K562 (cell line): Measurements from ENCODE around the gene TIPIN.

Source experiments
- CEBPB ChIP-seq: fragments of 450-650 bp; IDR thresholded peaks from 2 replicates; pipeline ENCODE4 v1.6.1; 2016; ENCODE audit warnings: missing genetic modification characterization, missing compliant biosample characterization
- ELF1 ChIP-seq: fragments of 200-800 bp; sonication (Bioruptor generic); IDR thresholded peaks from 2 replicates; pipeline ENCODE4 v1.6.1; 2016; ENCODE audit warnings: missing genetic modification characterization, missing compliant biosample characterization
- ESRRA ChIP-seq: fragments of 450-650 bp; IDR thresholded peaks from 2 replicates; pipeline ENCODE4 v1.6.1; 2014; ENCODE audit warnings: low read depth, mild to moderate bottlenecking, moderate library complexity, borderline replicate concordance
- GATA2 ChIP-seq: sonication (generic); formaldehyde crosslinking; IDR thresholded peaks from 2 replicates; pipeline ENCODE4 v1.4.0; 2020; ENCODE audit warnings: mild to moderate bottlenecking, missing genetic modification reagents
- HNRNPLL ChIP-seq: fragments of 200-400 bp; formaldehyde crosslinking; IDR thresholded peaks from 2 replicates; pipeline ENCODE4 v1.6.1; 2017; ENCODE audit warnings: low read length, low read depth, mild to moderate bottlenecking; ENCODE audit not compliant: poor library complexity, severe bottlenecking
- MXI1 ChIP-seq: IDR thresholded peaks from 2 replicates; pipeline ENCODE4 v1.6.1; 2011; ENCODE audit warnings: low read depth, mild to moderate bottlenecking, improper control_type of control experiment, low read length
- POLR2A ChIP-seq: fragments of 450-650 bp; conservative IDR thresholded peaks from 2 replicates; pipeline ENCODE4 v1.6.1; 2016
- YY1 ChIP-seq, 3 experiments: IDR thresholded peaks; 2 replicates each; pipeline ENCODE4 v1.6.1; 2011; ENCODE audit warnings: low read length in 2 of 3, mild to moderate bottlenecking in 2 of 3, moderate library complexity in 2 of 3, borderline replicate concordance in 1 of 3, control low read depth in 1 of 3, low read depth in 1 of 3; ENCODE audit not compliant: insufficient read depth in 3 of 3, insufficient replicate concordance in 2 of 3, control insufficient read depth in 1 of 3, insufficient read length in 1 of 3; ENCODE audit errors: extremely low read depth in 1 of 3
- ZC3H8 ChIP-seq: fragments of 450-650 bp; IDR thresholded peaks from 2 replicates; pipeline ENCODE4 v1.6.1; 2017
- TF ChIP-seq, protein P1 (sequence below): sonication (generic); formaldehyde crosslinking; IDR thresholded peaks from 2 replicates; pipeline ENCODE4 v1.8.0; 2022; ENCODE audit warnings: mild to moderate bottlenecking, missing genetic modification reagents
- TF ChIP-seq, protein P2 (sequence below): sonication (generic); formaldehyde crosslinking; IDR thresholded peaks from 2 replicates; pipeline ENCODE4 v1.5.0; 2020; ENCODE audit warnings: missing genetic modification reagents
- TF ChIP-seq, protein P3 (sequence below): fragments of 250-450 bp; sonication (Bioruptor Pico); IDR thresholded peaks from 2 replicates; pipeline ENCODE4 v1.8.0; 2021; ENCODE audit warnings: mild to moderate bottlenecking, moderate library complexity

DNA sequence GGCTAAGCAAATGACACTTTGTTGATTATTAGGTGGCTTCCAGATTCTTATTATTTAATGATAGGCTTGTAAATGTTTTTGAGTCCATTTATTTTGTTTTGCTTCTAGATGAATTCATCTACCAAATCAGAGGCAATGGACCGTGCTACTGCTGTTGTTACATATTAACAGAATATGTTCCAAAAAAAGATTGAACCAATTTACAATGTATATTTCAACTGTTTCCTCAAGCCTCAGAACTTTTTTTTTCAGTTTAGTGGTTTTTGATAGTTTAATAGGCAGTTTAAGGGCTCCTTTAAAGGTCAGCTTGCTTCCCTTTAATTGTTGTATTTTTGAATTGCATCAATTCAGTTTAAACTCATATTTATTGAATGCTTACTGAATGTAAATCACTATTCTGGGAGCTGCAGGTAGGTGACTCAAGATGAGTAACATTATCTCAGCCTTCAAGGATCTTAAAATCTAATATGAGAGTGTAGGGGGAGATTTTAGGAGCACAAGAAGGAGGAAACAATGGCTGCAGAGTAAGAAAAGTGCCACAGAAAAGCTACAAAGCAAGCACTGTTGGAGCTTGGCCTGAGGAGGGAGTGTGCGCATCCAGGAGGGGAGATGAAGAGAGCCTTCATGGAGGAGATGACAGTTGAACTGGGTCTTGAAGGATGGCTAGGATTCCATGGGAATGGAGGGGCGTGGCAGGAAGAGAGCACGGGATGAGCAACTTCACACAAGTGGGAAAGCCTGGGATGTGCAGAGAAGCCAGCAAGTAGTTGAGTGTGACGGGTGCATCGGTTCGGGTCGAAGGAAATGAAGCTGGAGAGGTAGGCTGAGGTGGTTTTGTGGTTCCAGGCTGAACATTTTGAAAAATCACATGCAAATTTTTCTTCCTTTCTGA lies 44.9 kb upstream of the TIPIN start:
- TF ChIP-seq, protein P1, sequence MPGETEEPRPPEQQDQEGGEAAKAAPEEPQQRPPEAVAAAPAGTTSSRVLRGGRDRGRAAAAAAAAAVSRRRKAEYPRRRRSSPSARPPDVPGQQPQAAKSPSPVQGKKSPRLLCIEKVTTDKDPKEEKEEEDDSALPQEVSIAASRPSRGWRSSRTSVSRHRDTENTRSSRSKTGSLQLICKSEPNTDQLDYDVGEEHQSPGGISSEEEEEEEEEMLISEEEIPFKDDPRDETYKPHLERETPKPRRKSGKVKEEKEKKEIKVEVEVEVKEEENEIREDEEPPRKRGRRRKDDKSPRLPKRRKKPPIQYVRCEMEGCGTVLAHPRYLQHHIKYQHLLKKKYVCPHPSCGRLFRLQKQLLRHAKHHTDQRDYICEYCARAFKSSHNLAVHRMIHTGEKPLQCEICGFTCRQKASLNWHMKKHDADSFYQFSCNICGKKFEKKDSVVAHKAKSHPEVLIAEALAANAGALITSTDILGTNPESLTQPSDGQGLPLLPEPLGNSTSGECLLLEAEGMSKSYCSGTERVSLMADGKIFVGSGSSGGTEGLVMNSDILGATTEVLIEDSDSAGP (CRISPR knock-in tag), result no peak
- no peak for TF ChIP-seq ESRRA
- TF ChIP-seq, protein P2, sequence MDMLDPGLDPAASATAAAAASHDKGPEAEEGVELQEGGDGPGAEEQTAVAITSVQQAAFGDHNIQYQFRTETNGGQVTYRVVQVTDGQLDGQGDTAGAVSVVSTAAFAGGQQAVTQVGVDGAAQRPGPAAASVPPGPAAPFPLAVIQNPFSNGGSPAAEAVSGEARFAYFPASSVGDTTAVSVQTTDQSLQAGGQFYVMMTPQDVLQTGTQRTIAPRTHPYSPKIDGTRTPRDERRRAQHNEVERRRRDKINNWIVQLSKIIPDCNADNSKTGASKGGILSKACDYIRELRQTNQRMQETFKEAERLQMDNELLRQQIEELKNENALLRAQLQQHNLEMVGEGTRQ, result no peak
- no peak for TF ChIP-seq YY1 (IDR thresholded peaks at IDR 0.05; ENCODE audit: borderline replicate concordance in 1 of 3, control insufficient read depth in 1 of 3, extremely low read depth in 1 of 3, insufficient read depth in 3 of 3, insufficient read length in 1 of 3, insufficient replicate concordance in 2 of 3, low read depth in 1 of 3, low read length in 2 of 3)
- no peak for TF ChIP-seq POLR2A
- no peak for TF ChIP-seq GATA2 (CRISPR knock-in tag)
- TF ChIP-seq, protein P3, sequence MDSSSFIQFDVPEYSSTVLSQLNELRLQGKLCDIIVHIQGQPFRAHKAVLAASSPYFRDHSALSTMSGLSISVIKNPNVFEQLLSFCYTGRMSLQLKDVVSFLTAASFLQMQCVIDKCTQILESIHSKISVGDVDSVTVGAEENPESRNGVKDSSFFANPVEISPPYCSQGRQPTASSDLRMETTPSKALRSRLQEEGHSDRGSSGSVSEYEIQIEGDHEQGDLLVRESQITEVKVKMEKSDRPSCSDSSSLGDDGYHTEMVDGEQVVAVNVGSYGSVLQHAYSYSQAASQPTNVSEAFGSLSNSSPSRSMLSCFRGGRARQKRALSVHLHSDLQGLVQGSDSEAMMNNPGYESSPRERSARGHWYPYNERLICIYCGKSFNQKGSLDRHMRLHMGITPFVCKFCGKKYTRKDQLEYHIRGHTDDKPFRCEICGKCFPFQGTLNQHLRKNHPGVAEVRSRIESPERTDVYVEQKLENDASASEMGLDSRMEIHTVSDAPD, result no peak
- TF ChIP-seq ELF1 (tag), result no peak
- TF ChIP-seq MXI1, result no peak
- no peak for TF ChIP-seq HNRNPLL
- TF ChIP-seq CEBPB (tag), result no peak
- no peak for TF ChIP-seq ZC3H8
